Activated CD8-positive, alpha-beta memory T cell treated with anti-CD3 and anti-CD28 coated beads, Interleukin-2, amount 50 U/mL, for 24 hours (primary cell): ENCODE data around the gene HOXD12.
A peak's percentile ranks its signal among the peaks of the same experiment; 100 is the strongest.

ENCODE experiments used
- DNase-seq: peaks from one replicate; pipeline ENCODE4 v3.0.0-alpha.2; 2020; ENCODE audit errors: extremely low read depth

HOXD12 gene

DNA sequence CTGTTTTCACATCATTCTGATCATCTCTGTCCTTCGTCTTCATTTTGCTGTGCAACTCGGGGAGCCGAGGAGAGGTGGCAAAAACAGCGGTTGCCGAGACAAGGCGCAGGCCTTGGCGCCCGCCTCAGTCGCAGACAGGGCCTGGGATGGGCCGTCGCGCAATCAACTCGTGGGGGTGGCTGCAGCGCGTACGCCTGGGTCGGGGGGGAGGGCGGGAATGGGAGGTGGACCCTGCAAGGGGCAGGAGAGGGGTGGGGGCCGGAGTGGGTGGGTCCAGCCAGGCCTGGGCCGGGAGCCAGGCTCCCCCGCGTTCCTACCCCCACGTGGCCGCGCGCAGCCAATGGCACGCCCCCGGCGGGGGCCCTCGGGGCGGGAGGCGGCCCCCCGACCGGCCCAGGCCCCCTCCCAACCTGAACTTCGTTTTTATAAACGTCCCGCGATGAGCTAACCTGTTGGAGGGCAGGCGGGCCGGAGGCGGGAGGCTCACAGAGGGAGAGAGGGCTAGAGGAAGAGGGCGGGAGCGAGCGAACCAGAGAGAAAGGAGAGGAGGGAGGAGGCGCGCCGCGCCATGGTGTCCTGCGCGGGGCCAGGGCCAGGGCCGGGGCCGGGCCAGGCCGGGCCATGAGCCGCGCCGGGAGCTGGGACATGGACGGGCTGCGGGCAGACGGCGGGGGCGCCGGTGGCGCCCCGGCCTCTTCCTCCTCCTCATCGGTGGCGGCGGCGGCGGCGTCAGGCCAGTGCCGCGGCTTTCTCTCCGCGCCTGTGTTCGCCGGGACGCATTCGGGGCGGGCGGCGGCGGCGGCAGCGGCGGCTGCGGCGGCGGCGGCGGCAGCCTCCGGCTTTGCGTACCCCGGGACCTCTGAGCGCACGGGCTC is 7.1 kb upstream of the HOXD12 start, which contains the start of gene HOXD13:
Gene HOXD13 (plus strand): TSS at position 452 of the 875 bp plus-strand sequence. CDS start 170 bp downstream, at position 622.
- no peak for DNase-seq

DNA sequence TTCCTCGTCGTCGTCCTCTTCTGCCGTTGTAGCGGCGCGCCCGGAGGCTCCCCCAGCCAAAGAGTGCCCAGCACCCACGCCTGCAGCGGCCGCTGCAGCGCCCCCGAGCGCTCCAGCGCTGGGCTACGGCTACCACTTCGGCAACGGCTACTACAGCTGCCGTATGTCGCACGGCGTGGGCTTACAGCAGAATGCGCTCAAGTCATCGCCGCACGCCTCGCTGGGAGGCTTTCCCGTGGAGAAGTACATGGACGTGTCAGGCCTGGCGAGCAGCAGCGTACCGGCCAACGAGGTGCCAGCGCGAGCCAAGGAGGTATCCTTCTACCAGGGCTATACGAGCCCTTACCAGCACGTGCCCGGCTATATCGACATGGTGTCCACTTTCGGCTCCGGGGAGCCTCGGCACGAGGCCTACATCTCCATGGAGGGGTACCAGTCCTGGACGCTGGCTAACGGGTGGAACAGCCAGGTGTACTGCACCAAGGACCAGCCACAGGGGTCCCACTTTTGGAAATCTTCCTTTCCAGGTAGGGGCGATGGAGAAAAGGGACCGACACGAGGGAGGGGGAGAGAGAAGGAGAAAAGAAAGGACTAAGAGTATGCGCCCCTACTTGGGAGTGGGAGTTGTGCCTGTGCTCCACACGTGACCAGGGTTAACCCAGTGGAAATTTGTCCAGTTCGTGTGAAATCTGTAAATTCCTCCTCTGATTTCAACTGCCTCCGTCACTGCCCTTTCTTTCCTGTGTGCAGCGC is 6.3 kb upstream of the HOXD12 start:
- DNase-seq = no peak

- DNase-seq = no peak
These were observed 5.7 kb upstream of the HOXD12 start for GRCh38 chr2:176093898-176094249.

DNA sequence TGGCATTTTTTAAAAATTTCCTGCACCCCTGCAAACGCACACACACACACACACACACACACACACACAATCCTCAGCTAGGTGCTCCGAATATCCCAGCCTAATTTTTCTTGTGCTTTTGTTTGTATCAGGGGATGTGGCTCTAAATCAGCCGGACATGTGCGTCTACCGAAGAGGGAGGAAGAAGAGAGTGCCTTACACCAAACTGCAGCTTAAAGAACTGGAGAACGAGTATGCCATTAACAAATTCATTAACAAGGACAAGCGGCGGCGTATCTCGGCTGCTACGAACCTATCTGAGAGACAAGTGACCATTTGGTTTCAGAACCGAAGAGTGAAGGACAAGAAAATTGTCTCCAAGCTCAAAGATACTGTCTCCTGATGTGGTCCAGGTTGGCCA is 5.2 kb upstream of the HOXD12 start:
- DNase-seq = no peak

DNA sequence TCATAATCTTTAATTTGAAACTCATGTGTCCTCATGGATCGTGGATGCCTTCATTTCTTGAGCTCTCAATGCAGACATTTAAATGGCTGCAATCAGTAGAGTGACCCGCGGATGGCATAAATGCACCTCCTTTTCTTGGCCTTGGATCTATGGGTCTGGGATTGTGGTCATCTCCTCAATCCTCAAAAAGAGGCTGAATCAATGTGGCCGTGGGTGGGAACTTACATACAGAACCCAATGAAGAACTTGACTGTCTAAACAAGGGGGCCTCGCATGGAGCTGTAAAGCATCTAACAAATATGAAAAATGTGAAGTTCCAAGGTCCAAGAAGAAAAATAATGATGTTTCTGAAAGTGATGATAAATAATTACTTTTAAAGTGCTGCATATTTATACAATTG is 4.2 kb upstream of the HOXD12 start:
- DNase-seq = no peak

- no peak for DNase-seq
These were observed 3.2 kb upstream of the HOXD12 start for GRCh38 chr2:176096243-176096985.

DNA sequence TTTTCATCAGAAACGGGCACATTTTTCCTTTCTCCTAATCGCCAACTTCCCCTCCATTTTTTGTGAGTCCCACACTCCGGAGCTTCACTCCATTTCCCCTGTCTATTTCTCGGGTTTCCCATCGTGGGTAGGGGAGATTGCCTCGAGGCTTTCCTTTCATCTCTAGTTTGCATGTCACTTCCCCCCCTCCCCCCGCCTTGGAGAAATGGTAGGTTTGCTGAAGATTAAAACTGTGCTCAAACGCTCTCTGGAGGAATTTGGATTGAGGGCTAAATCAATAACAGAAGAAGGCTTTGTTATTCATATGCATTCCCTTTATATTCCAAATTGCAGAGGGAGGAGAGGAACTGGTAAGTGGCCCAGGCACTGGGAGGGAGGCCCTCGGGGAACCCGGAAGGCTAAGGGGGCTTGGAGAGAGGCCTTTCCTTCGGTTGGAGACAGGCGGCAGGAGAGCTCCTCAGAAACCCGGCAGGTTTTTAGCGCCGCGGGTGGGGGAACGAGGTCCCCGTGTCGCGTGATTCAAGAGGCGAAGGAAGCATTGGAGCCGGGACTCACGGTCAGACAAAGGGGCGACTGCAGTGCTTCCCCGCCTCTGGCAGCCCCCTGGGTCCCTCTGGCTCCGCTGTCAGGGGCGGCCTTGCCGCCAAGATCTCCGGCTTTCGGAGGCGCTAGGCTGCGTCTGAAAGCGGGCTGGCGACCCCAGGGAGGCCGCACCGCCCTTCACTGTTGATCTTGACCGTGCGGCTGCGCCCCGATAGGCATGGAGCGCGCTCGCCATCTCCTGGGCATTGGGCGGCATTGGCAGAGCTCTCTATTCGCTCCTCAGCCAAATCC is 2.4 kb upstream of the HOXD12 start:
- DNase-seq = peak; percentile 20

- no peak for DNase-seq
These were observed 1.7 kb upstream of the HOXD12 start for GRCh38 chr2:176097820-176098365.

DNA sequence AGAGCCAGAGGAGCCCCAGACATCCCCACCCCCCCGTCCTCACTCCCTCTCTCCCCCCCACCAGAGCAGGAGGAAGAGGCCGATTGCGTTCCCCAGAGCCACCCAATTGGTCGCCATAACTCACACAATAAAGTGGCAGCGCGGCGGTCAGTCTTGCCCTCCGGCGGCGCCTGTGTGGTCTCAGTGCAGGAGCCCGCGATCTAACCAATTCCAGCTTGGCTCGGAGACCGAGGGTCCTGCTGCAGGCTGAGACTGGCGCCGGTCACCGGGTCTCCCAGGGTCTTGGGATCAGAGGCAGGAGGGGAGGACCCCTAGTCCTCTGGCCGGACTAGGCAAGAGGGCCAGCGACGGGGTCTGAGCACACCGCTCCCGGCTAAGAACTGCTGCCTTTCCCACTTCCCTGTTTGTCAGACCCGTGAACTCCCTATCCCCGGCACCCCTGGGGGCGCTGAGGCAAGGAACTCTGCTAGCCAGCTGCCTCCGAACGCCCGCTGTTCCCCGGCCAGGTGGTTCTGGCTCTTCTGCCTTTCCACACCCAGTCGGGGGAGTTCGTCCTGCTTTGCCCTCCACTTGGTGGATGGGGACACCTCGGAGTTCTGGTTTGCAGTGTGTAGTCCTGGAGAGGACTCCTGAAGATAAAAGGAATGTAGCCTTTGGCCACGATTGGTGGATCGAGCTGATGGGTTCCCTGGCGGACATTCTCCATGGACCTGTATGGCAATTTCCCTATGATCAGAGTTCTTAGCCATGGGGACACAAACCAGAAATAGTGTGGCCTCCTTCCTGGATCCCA is 1.0 kb upstream of the HOXD12 start:
- DNase-seq = no peak

- DNase-seq = no peak
These were observed 352 bp upstream of the HOXD12 start for GRCh38 chr2:176099159-176099727.

DNA sequence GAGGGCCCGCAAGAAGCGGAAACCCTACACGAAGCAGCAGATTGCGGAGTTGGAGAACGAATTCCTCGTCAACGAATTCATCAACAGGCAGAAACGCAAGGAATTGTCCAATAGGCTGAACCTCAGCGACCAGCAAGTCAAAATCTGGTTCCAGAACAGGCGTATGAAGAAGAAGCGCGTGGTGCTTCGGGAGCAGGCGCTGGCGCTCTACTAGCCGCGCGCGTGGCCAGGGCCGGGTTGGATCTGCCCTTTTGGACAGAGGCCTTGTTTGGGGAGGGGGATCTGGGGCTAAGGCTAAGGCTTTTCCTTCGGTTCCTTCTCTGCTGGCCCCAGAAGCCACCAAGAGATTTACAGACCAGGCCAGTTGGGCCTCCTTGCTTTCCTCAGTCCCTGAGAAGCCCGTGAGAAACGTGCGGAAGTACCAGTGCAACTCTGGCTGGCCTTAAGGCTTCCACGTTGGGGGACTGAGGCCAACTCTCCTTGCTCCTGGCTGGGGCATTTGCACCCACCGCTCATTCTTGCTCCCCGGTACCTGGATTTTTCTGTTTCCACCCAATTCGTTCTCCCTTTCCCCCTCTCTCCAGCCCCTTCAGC is 1.0 kb downstream of the HOXD12 start:
- no peak for DNase-seq

- DNase-seq = no peak
These were observed 1.7 kb downstream of the HOXD12 start for GRCh38 chr2:176101216-176101830.

- no peak for DNase-seq
These were observed 2.2 kb downstream of the HOXD12 start for GRCh38 chr2:176101842-176102241.

DNA sequence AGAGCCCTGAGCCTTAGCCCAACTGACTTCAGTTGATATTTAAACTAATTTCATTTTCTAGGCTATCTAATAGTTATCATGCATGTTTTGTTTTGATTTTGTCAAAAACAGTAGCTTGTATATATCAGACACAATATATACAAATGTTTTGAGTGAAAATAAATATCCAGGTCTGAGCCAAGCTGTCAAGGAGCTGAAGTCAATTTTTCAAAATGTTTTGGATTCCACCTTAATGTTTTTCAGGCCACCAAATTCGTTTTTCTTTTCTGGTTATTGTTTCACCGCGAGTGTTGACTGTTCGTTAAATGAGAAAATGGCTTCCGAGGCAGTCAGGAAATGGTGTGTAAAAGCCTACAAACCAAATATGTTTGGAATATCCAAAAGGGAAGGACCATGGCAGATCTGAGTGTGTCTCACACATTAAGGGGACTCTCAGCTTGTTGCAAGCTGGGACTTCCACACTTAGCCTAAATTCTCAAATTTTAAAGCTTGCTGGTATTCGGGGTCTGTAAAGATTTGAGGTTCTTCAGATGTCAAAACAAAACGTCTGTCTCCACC is 2.8 kb downstream of the HOXD12 start:
- no peak for DNase-seq

GRCh38 chr2:176103194-176103593 is 3.6 kb downstream of the HOXD12 start:
- no peak for DNase-seq

GRCh38 chr2:176103742-176104315 is 4.2 kb downstream of the HOXD12 start:
- DNase-seq = no peak

GRCh38 chr2:176104316-176105077 is 4.9 kb downstream of the HOXD12 start:
- no peak for DNase-seq
